H1 (cell line): ENCODE measurements around the gene PLIN1. TPM values are rescaled to one million over a fixed set of nuclear protein-coding genes. Genes with fewer than 3 reads are reported as not detected.

ENCODE experiments used
- CTCF ChIA-PET: fragments of 300-600 bp; sonication (Branson Sonifier 250); formaldehyde crosslinking; loops from one replicate; lab custom pipeline; 2021; ENCODE audit not compliant: partially characterized antibody; lab: Charles Lee
- POLR2A ChIA-PET: fragments of 300-600 bp; sonication (Branson Sonifier 250); formaldehyde crosslinking; loops from one replicate; lab custom pipeline; 2021; ENCODE audit warnings: inconsistent platforms; ENCODE audit not compliant: partially characterized antibody; lab: Charles Lee
- DNase-seq, 2 experiments: peaks; one replicate each; pipeline versions ENCODE4 v3.0.0 to v3.0.0-alpha.2; 2010 to 2022; ENCODE audit warnings: low spot score in 2 of 2, low read depth in 1 of 2, mixed read lengths in 1 of 2
- FAIRE-seq: peaks from 2 replicates; lab custom pipeline; 2011; peaks lifted over from hg19 to GRCh38; lab: Jason Lieb, UNC
- H2AFZ ChIP-seq: 2 replicates; pipeline ENCODE4 v1.8.1; 2012; ENCODE audit warnings: low read length, inconsistent platforms
- H2AK5ac ChIP-seq: 2 replicates; pipeline ENCODE4 v1.6.1; 2013; ENCODE audit warnings: low read depth, low read length
- H2BK120ac ChIP-seq: replicated peaks from 2 replicates; pipeline ENCODE3; 2013; ENCODE audit warnings: low read depth, low read length, inconsistent platforms
- H2BK12ac ChIP-seq: 2 replicates; pipeline ENCODE4 v1.6.1; 2013; ENCODE audit warnings: low read depth, low read length
- H2BK15ac ChIP-seq: 2 replicates; pipeline ENCODE4 v1.6.1; 2013; ENCODE audit warnings: low read length
- H2BK20ac ChIP-seq: 2 replicates; pipeline ENCODE4 v1.6.1; 2013; ENCODE audit warnings: low read length
- H2BK5ac ChIP-seq: 2 replicates; pipeline ENCODE4 v1.6.1; 2013; ENCODE audit warnings: low read depth, low read length
- H3K14ac ChIP-seq: 2 replicates; pipeline ENCODE4 v1.6.1; 2013; ENCODE audit warnings: inconsistent platforms; ENCODE audit not compliant: insufficient read length
- H3K18ac ChIP-seq: 2 replicates; pipeline ENCODE4 v1.6.1; 2013; ENCODE audit warnings: low read length; ENCODE audit errors: extremely low read depth
- H3K23ac ChIP-seq: 2 replicates; pipeline ENCODE4 v1.6.1; 2013; ENCODE audit warnings: inconsistent platforms; ENCODE audit not compliant: insufficient read length
- H3K23me2 ChIP-seq: 2 replicates; pipeline ENCODE4 v1.6.1; 2013; ENCODE audit warnings: low read depth, low read length
- H3K27ac ChIP-seq: 2 replicates; pipeline ENCODE4 v1.6.1; 2011; ENCODE audit warnings: low read depth, low read length, inconsistent platforms
- H3K27me3 ChIP-seq, 4 experiments: replicated peaks in 1 of 4; 1 replicate in 1 of 4; 2 replicates in 3 of 4; pipeline versions ENCODE4 v1.6.1 to v1.8.1; 2011 to 2013; ENCODE audit warnings: low read length in 3 of 4, mild to moderate bottlenecking in 3 of 4, inconsistent platforms in 2 of 4, mixed read lengths in 2 of 4, moderate library complexity in 1 of 4; ENCODE audit not compliant: control insufficient read depth in 3 of 4, insufficient read depth in 3 of 4; ENCODE audit errors: extremely low read depth in 1 of 4
- H3K36me3 ChIP-seq, 4 experiments: 2 replicates each; pipeline versions ENCODE4 v1.6.1 to v1.8.1; 2011 to 2013; ENCODE audit warnings: mild to moderate bottlenecking in 4 of 4, low read length in 3 of 4, moderate library complexity in 2 of 4, control low read depth in 1 of 4, inconsistent platforms in 1 of 4; ENCODE audit not compliant: insufficient read depth in 4 of 4, control insufficient read depth in 2 of 4
- H3K4ac ChIP-seq: replicated peaks from 2 replicates; pipeline ENCODE3; 2013; ENCODE audit warnings: low read length, low read depth, mixed read lengths, inconsistent platforms; ENCODE audit not compliant: insufficient read length
- H3K4me1 ChIP-seq, 4 experiments: replicated peaks in 1 of 4; 1 replicate in 1 of 4; 2 replicates in 3 of 4; pipeline versions ENCODE4 v1.6.1 to v1.8.1; 2011 to 2013; ENCODE audit warnings: low read length in 3 of 4, inconsistent platforms in 2 of 4, mixed read lengths in 1 of 4; ENCODE audit not compliant: insufficient read depth in 4 of 4, control insufficient read depth in 3 of 4
- H3K4me2 ChIP-seq, 2 experiments: 2 replicates each; pipeline versions ENCODE4 v1.6.1 to v1.8.1; 2011 to 2013; ENCODE audit warnings: low read depth in 2 of 2, low read length in 2 of 2, control low read depth in 1 of 2, inconsistent platforms in 1 of 2, mild to moderate bottlenecking in 1 of 2; ENCODE audit not compliant: insufficient read depth in 1 of 2
- H3K4me3 ChIP-seq, 4 experiments: fragments of 200-600, 300-600 bp in 1 of 4; sonication (generic), shearing (Covaris generic), sonication (Bioruptor Twin) in 1 of 4; 2 replicates each; pipeline versions ENCODE4 v1.5.1 to v1.8.1; 2011 to 2016; ENCODE audit warnings: low read length in 4 of 4, low read depth in 3 of 4, control low read depth in 2 of 4, inconsistent platforms in 2 of 4, mild to moderate bottlenecking in 2 of 4, mixed read lengths in 1 of 4, moderate library complexity in 1 of 4; ENCODE audit not compliant: insufficient read depth in 2 of 4; ENCODE audit errors: extremely low read depth in 1 of 4
- H3K56ac ChIP-seq: replicated peaks from 2 replicates; pipeline ENCODE3; 2013; ENCODE audit warnings: low read depth, mild to moderate bottlenecking, mixed read lengths, low read length, inconsistent platforms; ENCODE audit not compliant: insufficient read length
- H3K79me1 ChIP-seq: 2 replicates; pipeline ENCODE4 v1.6.1; 2013; ENCODE audit warnings: low read depth, low read length, control low read depth
- H3K79me2 ChIP-seq, 2 experiments: 2 replicates each; pipeline versions ENCODE4 v1.6.1 to v1.8.1; 2012 to 2013; ENCODE audit warnings: low read length in 2 of 2, mild to moderate bottlenecking in 2 of 2, inconsistent platforms in 1 of 2; ENCODE audit not compliant: insufficient read depth in 2 of 2, control insufficient read depth in 1 of 2
- H3K9ac ChIP-seq, 4 experiments: replicated peaks in 1 of 4; 1 replicate in 1 of 4; 2 replicates in 3 of 4; pipeline versions ENCODE4 v1.6.1 to v1.8.1; 2011 to 2013; ENCODE audit warnings: low read depth in 3 of 4, low read length in 3 of 4, control low read depth in 2 of 4, mild to moderate bottlenecking in 2 of 4, moderate library complexity in 2 of 4, inconsistent platforms in 1 of 4; ENCODE audit errors: extremely low read depth in 1 of 4
- H3K9me3 ChIP-seq, 2 experiments: 2 replicates each; pipeline versions ENCODE4 v1.6.1 to v1.8.1; 2012 to 2013; ENCODE audit warnings: mild to moderate bottlenecking in 2 of 2, moderate library complexity in 2 of 2, control low read depth in 1 of 2, inconsistent platforms in 1 of 2, low read depth in 1 of 2, low read length in 1 of 2, mixed read lengths in 1 of 2; ENCODE audit not compliant: insufficient read depth in 2 of 2
- H4K20me1 ChIP-seq, 2 experiments: replicated peaks in 1 of 2; 2 replicates each; pipeline versions ENCODE3 to v1.8.1; 2011 to 2013; ENCODE audit warnings: inconsistent platforms in 2 of 2, low read length in 2 of 2, mild to moderate bottlenecking in 1 of 2; ENCODE audit not compliant: insufficient read depth in 2 of 2, control insufficient read depth in 1 of 2
- H4K5ac ChIP-seq: 2 replicates; pipeline ENCODE4 v1.6.1; 2013; ENCODE audit warnings: low read length, low read depth, mixed read lengths, inconsistent platforms; ENCODE audit not compliant: insufficient read length
- H4K8ac ChIP-seq: 2 replicates; pipeline ENCODE4 v1.8.0; 2013; ENCODE audit warnings: mild to moderate bottlenecking, moderate library complexity, low read length, inconsistent platforms; ENCODE audit not compliant: insufficient read depth; ENCODE audit errors: extremely low read depth
- H4K91ac ChIP-seq: replicated peaks from 2 replicates; pipeline ENCODE3; 2013; ENCODE audit warnings: low read length, mixed read lengths, inconsistent platforms; ENCODE audit not compliant: insufficient read length
- ASH2L ChIP-seq: fragments of 200-600, 300-600 bp; sonication (generic); IDR thresholded peaks from one replicate; pipeline ENCODE4 v1.7.1; 2017; ENCODE audit warnings: low read length
- EP300 ChIP-seq, 2 experiments: IDR thresholded peaks; 1 replicate in 1 of 2; 2 replicates in 1 of 2; pipeline ENCODE4 v1.6.1; 2011 to 2012; ENCODE audit warnings: low read depth in 2 of 2, low read length in 2 of 2, mild to moderate bottlenecking in 2 of 2, borderline replicate concordance in 1 of 2, inconsistent platforms in 1 of 2, moderate library complexity in 1 of 2
- JUND ChIP-seq: IDR thresholded peaks from 2 replicates; pipeline ENCODE4 v1.6.1; 2011; ENCODE audit warnings: mild to moderate bottlenecking, improper control_type of control experiment, low read length
- SP2 ChIP-seq: IDR thresholded peaks from 2 replicates; pipeline ENCODE4 v1.6.1; 2012; ENCODE audit warnings: mild to moderate bottlenecking, low read length, inconsistent platforms
- TBP ChIP-seq: IDR thresholded peaks from 2 replicates; pipeline ENCODE4 v1.6.1; 2011; ENCODE audit warnings: low read depth, low read length, improper control_type of control experiment
- TEAD4 ChIP-seq: IDR thresholded peaks from 2 replicates; pipeline ENCODE4 v1.6.1; 2012; ENCODE audit warnings: low read depth, low read length, inconsistent platforms, mixed read lengths
- WGBS, 2 experiments: shearing (Covaris generic) in 1 of 2; methylation state at CpG; one replicate each; pipeline versions ENCODE4 v1.1.6 to v1.1.7; 2013 to 2015; ENCODE audit warnings: low lambda C conversion rate in 2 of 2, mixed read lengths in 2 of 2, inconsistent platforms in 1 of 2, low coverage in 1 of 2, missing lambda C conversion rate in 1 of 2; ENCODE audit not compliant: insufficient replicate concordance in 2 of 2, insufficient coverage in 1 of 2, insufficient read length in 1 of 2; ENCODE audit errors: extremely low coverage in 1 of 2, missing lambda C conversion rate in 1 of 2; 5-methylcytosine and 5-hydroxymethylcytosine counted together
- polyA plus RNA-seq, 7 experiments: library from polyadenylated mRNA; depleted of rRNA in 3 of 7; stranded (reverse) in 5 of 7; unstranded in 2 of 7; fragments of >200 nt in 5 of 7; fragments of 200-250 nt in 2 of 7; gene quantifications; 1 replicate in 5 of 7; 2 replicates in 1 of 7; 4 replicates in 1 of 7; pipeline versions ENCODE4 v1.2.1 to v1.2.3, GENCODE V29; 2011 to 2013; ENCODE audit warnings: missing spikeins in 2 of 7, mixed read lengths in 2 of 7
- total RNA-seq: library from RNA; stranded (reverse); fragmentation: NEBNext Ultra II Directional; extraction: Animal tissue kit (Norgen Biotek cat#: 25700); gene quantifications from 2 replicates; pipeline ENCODE4 v1.2.1, GENCODE V29; 2021

The PLIN1 gene
- total and polyA plus RNA-seq, 2 of the 8 experiments (the other 6 are each of a cell fraction or from before 2014, with no cell fraction given): 0.33 TPM; not detected in 1

- ChIA-PET POLR2A (interaction anchor here (1.1 to 1.4 kb wide), 3 partner anchors 9 to 11 kb away, joined by 3 to 8 read pairs (median 5); no protein-coding TSS in a partner anchor), CTCF (interaction anchor here (0.7 kb wide), 2 partner anchors 257 to 737 kb away, joined by 3 read pairs; no protein-coding TSS in a partner anchor)
- no peaks in the 10 kb centered on the region for H3K4me1 ChIP-seq
- H3K18ac ChIP-seq: no peak overlapping the region
- FAIRE-seq (no peak), DNase-seq (no peak)
- no peak overlapping the region for H4K91ac ChIP-seq
- no peak overlapping the region for H4K8ac ChIP-seq
- H3K9ac ChIP-seq: no peak overlapping the region
- H2BK120ac ChIP-seq: no peak overlapping the region
- no peak overlapping the region for H3K56ac ChIP-seq
- H3K14ac ChIP-seq: no peak overlapping the region
- H3K9me3 ChIP-seq: no peaks in the 10 kb centered on the region
- no peak overlapping the region for H3K27ac ChIP-seq
- peaks cover 26 to 79% (median 62%) of the 10 kb centered on the region in 4 experiments for H3K36me3 ChIP-seq
- WGBS, 2 experiments: 93% methylated on average over 4 of the region's 4 CpGs; no CpG with 5 or more reads in 1 of the 2 experiments
- H3K27me3 ChIP-seq: no peaks in the 10 kb centered on the region
- H3K4ac ChIP-seq: no peak overlapping the region
- no peak overlapping the region for H3K4me3 ChIP-seq
- peaks cover 0 to 4% of the 10 kb centered on the region in 2 experiments; a peak in 1 of 4 replicates for H3K79me2 ChIP-seq
- no peak overlapping the region for H2AFZ ChIP-seq
- no peak overlapping the region for H3K4me2 ChIP-seq
- H3K79me1 ChIP-seq: no peaks in the 10 kb centered on the region
- no peaks in the 10 kb centered on the region for H3K23me2 ChIP-seq
- no peak overlapping the region for H2BK15ac ChIP-seq
- H2BK5ac ChIP-seq: no peak overlapping the region
- peaks cover 1 to 6% of the 10 kb centered on the region in 2 experiments for H4K20me1 ChIP-seq
- H3K23ac ChIP-seq: no peak overlapping the region
- no peak overlapping the region for H2AK5ac ChIP-seq
- H4K5ac ChIP-seq: no peak overlapping the region
- no peak overlapping the region for H2BK20ac ChIP-seq
- no peak overlapping the region for H2BK12ac ChIP-seq
- no peak for TF ChIP-seq TBP
- no peak for TF ChIP-seq ASH2L
- TF ChIP-seq JUND: no peak
- no peak for TF ChIP-seq EP300 (IDR thresholded peaks at IDR 0.05; ENCODE audit: borderline replicate concordance in 1 of 2, low read depth in 2 of 2, low read length in 2 of 2)
- no peak for TF ChIP-seq SP2
- no peak for TF ChIP-seq TEAD4
These were observed 62.9 kb downstream of the PLIN1 start for GRCh38 chr15:89616228-89616627.
